Hematopoietic multipotent progenitor cell (in vitro differentiated cells): Measurements from ENCODE around the gene CCDC30. TPM values are rescaled to one million over a fixed set of nuclear protein-coding genes. Genes with fewer than 3 reads are reported as not detected.
"Not testable (repeated sequence)": the region's sequence is repeated elsewhere in the genome, so short reads cannot be mapped to it uniquely, and the experiment has no call there.

Experiments
- DNase-seq, 3 donors: peaks; one replicate each; pipeline ENCODE4 v3.0.0-alpha.2; 2011 to 2015; ENCODE audit warnings: low read depth in 2 of 3, low spot score in 2 of 3
- total RNA-seq: library from RNA; depleted of rRNA; stranded (reverse); fragments of >200 nt; gene quantifications from one replicate; pipeline ENCODE4 v1.2.3, GENCODE V29; 2012

The CCDC30 gene
- total RNA-seq, 1 donor = 1.3 TPM

GRCh38 chr1:42627205-42627604 is 164.1 kb downstream of the CCDC30 start:
- not testable (repeated sequence) for DNase-seq

- DNase-seq = no peak
Observed at GRCh38 chr1:42639116-42639515, 176.0 kb downstream of the CCDC30 start.

GRCh38 chr1:42646056-42646455 is 183.0 kb downstream of the CCDC30 start:
- DNase-seq = no peak

GRCh38 chr1:42657201-42657600 is 194.1 kb downstream of the CCDC30 start:
- DNase-seq = no peak

- peak; percentile 84 to 95 (median 93) for DNase-seq
Observed at GRCh38 chr1:42657981-42658876, 195.1 kb downstream of the CCDC30 start, which contains the start of gene PPIH. PPIH (plus strand) TSS chr1:42658423; CDS start chr1:42658447, 24 bp downstream.

- no peak for DNase-seq
Observed at GRCh38 chr1:42658877-42659337, 195.8 kb downstream of the CCDC30 start.

GRCh38 chr1:42660907-42661500 is 197.9 kb downstream of the CCDC30 start:
- DNase-seq = no peak

GRCh38 chr1:42669936-42670335 is 206.8 kb downstream of the CCDC30 start:
- no peak for DNase-seq

- no peak for DNase-seq
Observed at GRCh38 chr1:42670425-42670824, 207.3 kb downstream of the CCDC30 start.

- peak in 1 of 3 donors; percentile 47 for DNase-seq
Observed at GRCh38 chr1:42674214-42674613, 211.1 kb downstream of the CCDC30 start.

GRCh38 chr1:42674682-42675081 is 211.6 kb downstream of the CCDC30 start:
- no peak for DNase-seq

- no peak for DNase-seq
Observed at GRCh38 chr1:42675467-42675866, 212.4 kb downstream of the CCDC30 start.

GRCh38 chr1:42676534-42677087 is 213.5 kb downstream of the CCDC30 start:
- DNase-seq = no peak

GRCh38 chr1:42679364-42679983 is 216.4 kb downstream of the CCDC30 start:
- no peak for DNase-seq

- DNase-seq = no peak
Observed at GRCh38 chr1:42680055-42680454, 217.0 kb downstream of the CCDC30 start.

- peak; percentile 11 to 55 (median 23) for DNase-seq
Observed at GRCh38 chr1:42680921-42681683, 218.0 kb downstream of the CCDC30 start.

- peak; percentile 86 to 99 (median 98) for DNase-seq
Observed at GRCh38 chr1:42681741-42682483, 218.8 kb downstream of the CCDC30 start, which contains the start of gene YBX1. YBX1 (plus strand) TSS chr1:42682418; CDS start chr1:42682566, 148 bp downstream.

GRCh38 chr1:42682484-42682738 is 219.3 kb downstream of the CCDC30 start:
- peak in 1 of 3 donors; percentile 13 for DNase-seq

- peak; percentile 40 to 82 (median 81) for DNase-seq
Observed at GRCh38 chr1:42682739-42683531, 219.8 kb downstream of the CCDC30 start.
